ENCODE results near the gene FBXL19. TPM values are rescaled to one million over a fixed set of nuclear protein-coding genes. Genes with fewer than 3 reads are reported as not detected.
A peak's percentile ranks its signal among the peaks of the same experiment; 100 is the strongest.

The FBXL19 gene
- total and polyA plus RNA-seq, 5 experiments from 2014 or later, result 0.06 to 16.8 (median 0.29) TPM

DNA sequence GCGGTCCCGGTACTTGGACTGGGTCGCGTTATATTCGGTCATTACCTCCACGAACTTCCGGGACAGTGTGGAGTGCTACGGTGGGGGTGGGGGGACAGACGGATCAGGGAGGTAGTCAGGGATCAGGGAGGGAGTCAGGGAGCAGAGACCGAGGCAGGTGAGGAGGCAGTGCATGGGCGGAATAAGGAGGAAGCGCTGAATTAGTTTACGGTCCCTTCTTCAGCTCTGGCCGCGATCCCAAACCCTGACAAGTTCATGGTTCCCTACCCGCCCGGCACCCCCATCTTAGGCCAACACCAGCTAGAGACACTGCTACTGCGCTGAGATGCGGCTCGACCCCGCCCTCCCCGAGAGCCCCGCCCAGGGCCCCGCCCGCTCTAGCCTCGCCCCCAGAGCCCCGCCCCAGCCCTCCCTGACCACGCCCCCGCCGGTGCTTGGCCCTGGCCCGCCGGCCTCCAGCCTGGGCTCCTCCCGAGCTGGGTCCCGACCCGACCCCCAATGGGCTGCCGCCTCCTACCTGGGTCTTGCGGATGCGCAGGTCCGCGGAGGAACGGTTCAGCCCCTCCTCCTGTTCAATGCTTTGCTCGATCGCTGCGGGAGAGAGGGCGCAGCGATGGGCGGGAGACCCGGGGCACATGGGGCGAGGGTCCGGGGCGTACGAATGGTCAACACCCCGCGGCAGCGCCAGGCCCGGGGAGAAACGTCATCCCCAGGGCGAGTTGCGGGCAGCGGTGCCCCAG lies 73.8 kb downstream of the FBXL19 start:
- ATAC-seq (peak; percentile 97 to 99), DNase-seq (peak; percentile 51 to 93 (median 75))
- Mint-ChIP-seq H3K9me3 (no peaks in the 10 kb centered on the region), H3K27ac (peak overlapping the region; percentile 65 to 95 (median 92)), H3K4me3 (peak overlapping the region; percentile 81 to 93 (median 84)), H3K4me1 (peaks cover 2 to 12% (median 8%) of the 10 kb centered on the region in 4 donors), H3K27me3 (no peaks in the 10 kb centered on the region), H3K36me3 (no peaks in the 10 kb centered on the region)
- POLR2A ChIA-PET, result interaction anchor here (0.7 to 2.2 kb wide), 4 partner anchors 77 to 145 kb away, joined by 3 to 11 read pairs (median 4); partner anchors contain the start of genes KAT8, PRSS8, ZNF646 and ZNF668

DNA sequence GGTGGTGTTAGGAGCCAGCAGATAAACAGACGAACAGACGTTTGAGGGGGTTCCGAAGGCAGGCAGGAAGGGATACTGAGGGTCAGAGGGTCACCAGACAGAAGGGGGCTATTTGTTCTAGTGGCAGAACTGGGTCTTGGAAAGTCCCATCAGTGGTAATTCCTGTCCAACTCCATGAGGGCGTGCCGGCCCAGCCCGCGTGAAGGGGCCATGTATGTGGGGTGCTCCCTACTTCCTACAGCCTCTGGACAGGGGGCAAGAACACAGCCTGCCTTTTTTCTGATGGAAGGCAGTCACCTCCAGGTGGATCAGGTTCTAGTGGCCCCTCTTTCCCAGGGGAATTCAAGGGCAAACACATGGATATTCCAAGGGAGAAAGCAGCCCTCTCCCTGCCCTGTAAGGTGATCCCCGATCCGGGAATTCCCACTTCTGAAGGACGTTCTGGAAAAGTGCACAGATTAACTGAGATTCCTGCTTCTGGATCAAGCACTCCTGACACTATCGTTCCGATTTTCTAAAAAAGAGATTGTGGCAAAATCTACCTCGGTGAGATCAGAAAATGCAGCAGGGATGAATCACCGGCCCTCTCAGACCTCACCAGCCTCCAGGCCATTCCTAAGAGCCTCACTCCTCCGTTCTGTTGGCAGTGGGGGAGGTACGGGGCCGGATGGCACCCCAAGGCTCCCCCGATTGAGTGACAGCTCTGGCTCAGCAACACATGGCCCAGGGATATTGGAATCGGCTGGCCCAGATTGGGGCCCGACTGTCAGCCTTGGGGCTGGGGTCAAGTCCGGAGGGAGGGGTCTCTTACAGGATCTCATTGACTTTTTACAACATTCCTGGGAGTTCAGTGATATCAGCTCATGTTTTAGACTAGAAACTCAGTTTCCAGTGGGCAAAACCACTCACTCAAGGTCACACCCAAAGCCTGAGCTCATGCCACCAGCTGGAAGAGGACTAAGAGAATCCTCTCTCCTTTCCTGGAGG lies 74.6 kb downstream of the FBXL19 start:
- H3K36me3 Mint-ChIP-seq, result no peaks in the 10 kb centered on the region
- POLR2A ChIA-PET, result interaction anchor here (0.7 to 2.2 kb wide), 3 partner anchors 76 to 144 kb away, joined by 3 to 11 read pairs (median 4); partner anchors contain the start of genes KAT8, ZNF646 and ZNF668
- H3K4me3 Mint-ChIP-seq, result peak overlapping the region; percentile 52 to 93 (median 80)
- ATAC-seq, result no peak
- peak overlapping the region in 3 of 10 donors; percentile 15 to 94 (median 41) for H3K27ac Mint-ChIP-seq
- DNase-seq, result no peak
- H3K27me3 Mint-ChIP-seq, result no peaks in the 10 kb centered on the region
- peaks cover 2 to 12% (median 8%) of the 10 kb centered on the region in 4 donors for H3K4me1 Mint-ChIP-seq
- H3K9me3 Mint-ChIP-seq, result no peaks in the 10 kb centered on the region

Small RNA genes within 50 kb of the gene (microRNA-seq; reads per million reads assigned to microRNA genes)
- gene MIR4519 (ENCODE audit: borderline microRNAs expressed) (1.0 reads per million), gene MIR762 (ENCODE audit: borderline microRNAs expressed) (not detected)

Other genes with a start within 250 kb of the FBXL19 start
- 100 to 1,000 TPM; 107 to 110 TPM for gene SRCAP, start 224.4 kb upstream of the FBXL19 start, total RNA-seq
- 10 to 100 TPM in 2 of 3 donors, 1 to 10 TPM in 1; 5.2 to 31.3 (median 14.9) TPM for gene SRCAP, start 224.4 kb upstream of the FBXL19 start, polyA plus RNA-seq
- gene PHKG2, start 175.1 kb upstream of the FBXL19 start, total RNA-seq, result 10 to 100 TPM; 50.2 to 53.7 TPM
- 10 to 100 TPM; 39.7 to 43.1 (median 40.6) TPM for gene PHKG2, start 175.1 kb upstream of the FBXL19 start, polyA plus RNA-seq
- 1 to 10 TPM; 2.0 to 4.1 TPM for gene CFAP119, start 161.5 kb upstream of the FBXL19 start, total RNA-seq
- gene CFAP119, start 161.5 kb upstream of the FBXL19 start, polyA plus RNA-seq, result under 1 TPM; 0.11 to 0.38 (median 0.31) TPM
- gene RNF40, start 161.2 kb upstream of the FBXL19 start, total RNA-seq, result 100 to 1,000 TPM; 112 to 114 TPM
- 10 to 100 TPM; 24.4 to 52.4 (median 27.2) TPM for gene RNF40, start 161.2 kb upstream of the FBXL19 start, polyA plus RNA-seq
- gene ZNF629, start 136.4 kb upstream of the FBXL19 start, total RNA-seq, result 1 to 10 TPM; 9.3 to 10.0 TPM
- 1 to 10 TPM in 1 of 3 donors, under 1 TPM in 2; 0.17 to 2.5 (median 0.91) TPM for gene ZNF629, start 136.4 kb upstream of the FBXL19 start, polyA plus RNA-seq
- 10 to 100 TPM; 24.2 to 24.6 TPM for gene BCL7C, start 29.5 kb upstream of the FBXL19 start, total RNA-seq
- gene BCL7C, start 29.5 kb upstream of the FBXL19 start, polyA plus RNA-seq, result 10 to 100 TPM; 33.9 to 38.8 (median 34.7) TPM
- gene CTF1, start 27.0 kb upstream of the FBXL19 start, total RNA-seq, result 1 to 10 TPM; 1.0 to 1.3 TPM
- under 1 TPM in 1 of 3 donors, not detected in 2; 0.14 TPM for gene CTF1, start 27.0 kb upstream of the FBXL19 start, polyA plus RNA-seq
- gene ORAI3, start 25.5 kb downstream of the FBXL19 start, total RNA-seq, result 10 to 100 TPM; 18.6 to 20.8 TPM
- gene ORAI3, start 25.5 kb downstream of the FBXL19 start, polyA plus RNA-seq, result 10 to 100 TPM; 15.2 to 16.0 (median 15.5) TPM
- gene SETD1A, start 34.2 kb downstream of the FBXL19 start, total RNA-seq, result 10 to 100 TPM; 39.5 to 44.3 TPM
- 1 to 10 TPM in 1 of 3 donors, under 1 TPM in 2; 0.35 to 2.0 (median 0.77) TPM for gene SETD1A, start 34.2 kb downstream of the FBXL19 start, polyA plus RNA-seq
- 1 to 10 TPM; 1.2 to 1.9 TPM for gene HSD3B7, start 61.6 kb downstream of the FBXL19 start, total RNA-seq
- under 1 TPM in 2 of 3 donors, not detected in 1; 0.07 to 0.08 TPM for gene HSD3B7, start 61.6 kb downstream of the FBXL19 start, polyA plus RNA-seq
- gene STX1B, start 87.1 kb downstream of the FBXL19 start, total RNA-seq, result 1 to 10 TPM; 2.9 to 3.9 TPM
- under 1 TPM in 2 of 3 donors, not detected in 1; 0.07 to 0.49 TPM for gene STX1B, start 87.1 kb downstream of the FBXL19 start, polyA plus RNA-seq
- 100 to 1,000 TPM in 1 of 2 experiments, 10 to 100 TPM in 1; 97.9 to 100 TPM for gene STX4, start 110.0 kb downstream of the FBXL19 start, total RNA-seq
- 10 to 100 TPM; 23.2 to 31.3 (median 23.7) TPM for gene STX4, start 110.0 kb downstream of the FBXL19 start, polyA plus RNA-seq
- 10 to 100 TPM; 11.7 to 13.7 TPM for gene ZNF668, start 150.7 kb downstream of the FBXL19 start, total RNA-seq
- 1 to 10 TPM; 4.2 to 9.1 (median 7.5) TPM for gene ZNF668, start 150.7 kb downstream of the FBXL19 start, polyA plus RNA-seq
- gene ZNF646, start 150.8 kb downstream of the FBXL19 start, total RNA-seq, result 10 to 100 TPM; 33.2 to 35.7 TPM
- gene ZNF646, start 150.8 kb downstream of the FBXL19 start, polyA plus RNA-seq, result 1 to 10 TPM; 2.8 to 9.1 (median 4.0) TPM
- 10 to 100 TPM; 11.1 to 11.4 TPM for gene PRSS53, start 165.4 kb downstream of the FBXL19 start, total RNA-seq
- gene PRSS53, start 165.4 kb downstream of the FBXL19 start, polyA plus RNA-seq, result under 1 TPM; 0.49 to 0.54 (median 0.51) TPM
- 10 to 100 TPM; 42.0 to 47.8 TPM for gene VKORC1, start 171.2 kb downstream of the FBXL19 start, total RNA-seq
- 100 to 1,000 TPM in 1 of 3 donors, 10 to 100 TPM in 2; 98.2 to 109 (median 99.1) TPM for gene VKORC1, start 171.2 kb downstream of the FBXL19 start, polyA plus RNA-seq
- 10 to 100 TPM; 17.1 to 19.7 TPM for gene BCKDK, start 184.8 kb downstream of the FBXL19 start, total RNA-seq
- 10 to 100 TPM; 20.8 to 30.8 (median 23.4) TPM for gene BCKDK, start 184.8 kb downstream of the FBXL19 start, polyA plus RNA-seq
- 100 to 1,000 TPM; 118 to 123 TPM for gene KAT8, start 194.1 kb downstream of the FBXL19 start, total RNA-seq
- gene KAT8, start 194.1 kb downstream of the FBXL19 start, polyA plus RNA-seq, result 10 to 100 TPM; 58.0 to 90.5 (median 67.4) TPM
- gene PRSS8, start 212.2 kb downstream of the FBXL19 start, total RNA-seq, result not detected
- not detected for gene PRSS8, start 212.2 kb downstream of the FBXL19 start, polyA plus RNA-seq
- under 1 TPM; 0.63 to 0.83 TPM for gene PRSS36, start 226.5 kb downstream of the FBXL19 start, total RNA-seq
- 1 to 10 TPM in 2 of 3 donors, under 1 TPM in 1; 0.79 to 3.5 (median 1.4) TPM for gene PRSS36, start 226.5 kb downstream of the FBXL19 start, polyA plus RNA-seq